NCI-H2227 treated with DMSO at 0.1 percent for 48 hours (cell line): Measurements from ENCODE around the gene RREB1.
"Not testable (repeated sequence)": the region's sequence is repeated elsewhere in the genome, so short reads cannot be mapped to it uniquely, and the experiment has no call there.

Experiments used
- DNase-seq: peaks from one replicate; lab custom pipeline; 2025; lab: John Stamatoyannopoulos, UW

Gene RREB1

DNA sequence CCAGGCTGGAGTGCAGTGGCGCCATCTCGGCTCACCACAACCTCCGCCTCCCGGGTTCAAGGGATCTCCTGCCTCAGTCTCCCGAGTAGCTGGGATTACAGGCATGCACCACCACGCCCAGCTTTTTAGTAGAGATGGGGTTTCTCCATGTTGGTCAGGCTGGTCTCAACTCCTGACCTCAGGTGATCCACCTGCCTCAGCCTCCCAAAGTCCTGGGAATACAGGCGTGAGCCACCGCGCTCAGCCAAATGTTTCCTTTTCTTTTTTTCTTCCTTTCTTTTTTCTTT, 155.7 kb downstream of the RREB1 start:
- DNase-seq = not testable (repeated sequence)

DNA sequence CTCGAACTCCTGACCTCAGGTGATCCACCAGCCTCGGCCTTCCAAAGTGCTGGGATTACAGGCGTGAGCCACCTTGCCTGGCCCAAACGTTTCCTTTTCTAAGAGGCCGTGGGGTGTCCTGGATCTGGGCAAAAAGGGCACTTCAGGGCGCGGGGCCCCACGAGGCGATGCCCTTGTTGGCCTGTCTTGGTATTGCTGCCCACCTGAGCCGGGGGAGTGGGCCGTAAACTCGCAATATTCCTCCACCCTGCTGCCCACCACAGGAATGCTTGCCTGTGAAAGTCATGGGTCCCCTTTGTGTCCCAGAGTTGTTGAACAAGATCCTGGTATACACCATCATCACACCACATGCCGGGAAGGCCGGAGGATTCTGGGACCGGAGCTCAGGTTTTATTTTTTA, 156.3 kb downstream of the RREB1 start:
- DNase-seq = no peak

DNA sequence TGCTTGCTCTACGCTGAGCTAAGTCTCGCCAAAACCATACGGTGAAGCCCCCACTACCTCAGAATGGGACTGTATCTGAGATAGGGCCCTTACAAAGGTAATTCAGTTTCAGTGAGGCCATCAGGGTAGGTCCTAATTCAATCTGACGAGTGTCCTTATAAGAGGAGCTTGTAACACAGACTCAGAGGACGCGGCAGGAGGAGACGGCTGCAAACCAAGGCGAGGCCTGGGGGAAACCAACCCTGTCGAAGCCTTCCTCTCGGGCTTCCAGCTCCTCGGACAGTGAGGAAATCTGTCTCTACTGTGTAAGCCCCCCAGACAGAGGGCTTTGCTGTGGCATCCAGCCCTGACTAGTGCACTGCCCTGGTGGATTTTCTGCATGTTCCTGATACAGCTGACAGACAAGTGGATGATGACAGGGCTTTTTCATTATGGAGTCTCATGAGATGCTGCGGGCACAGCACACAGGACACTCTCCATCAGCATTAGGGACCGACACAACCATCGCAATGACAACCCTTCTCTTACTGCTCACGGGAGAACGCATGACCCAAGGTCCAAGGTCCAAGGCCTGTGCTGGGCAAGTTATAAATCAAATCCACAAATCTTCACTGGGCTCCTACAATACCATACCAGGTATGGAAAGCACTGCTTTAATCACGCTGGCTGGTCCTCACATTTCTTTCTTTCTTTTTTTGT, 157.1 kb downstream of the RREB1 start:
- DNase-seq = no peak

DNA sequence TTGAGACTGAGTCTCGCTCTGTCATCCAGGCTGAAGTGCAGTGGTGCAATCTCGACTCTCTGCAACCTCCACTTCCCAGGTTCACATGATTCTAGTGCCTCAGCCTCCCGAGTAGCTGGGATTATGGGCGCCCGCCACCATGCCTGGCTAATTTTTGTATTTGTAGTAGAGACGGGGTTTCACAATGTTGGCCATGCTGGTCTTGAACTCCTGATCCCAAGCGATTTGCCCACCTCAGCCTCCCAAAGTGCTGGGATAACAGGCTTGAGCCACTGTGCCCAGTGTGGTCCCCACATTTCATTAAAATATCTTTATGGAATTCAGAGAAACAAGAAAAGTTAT, 157.6 kb downstream of the RREB1 start:
- DNase-seq = not testable (repeated sequence)

DNA sequence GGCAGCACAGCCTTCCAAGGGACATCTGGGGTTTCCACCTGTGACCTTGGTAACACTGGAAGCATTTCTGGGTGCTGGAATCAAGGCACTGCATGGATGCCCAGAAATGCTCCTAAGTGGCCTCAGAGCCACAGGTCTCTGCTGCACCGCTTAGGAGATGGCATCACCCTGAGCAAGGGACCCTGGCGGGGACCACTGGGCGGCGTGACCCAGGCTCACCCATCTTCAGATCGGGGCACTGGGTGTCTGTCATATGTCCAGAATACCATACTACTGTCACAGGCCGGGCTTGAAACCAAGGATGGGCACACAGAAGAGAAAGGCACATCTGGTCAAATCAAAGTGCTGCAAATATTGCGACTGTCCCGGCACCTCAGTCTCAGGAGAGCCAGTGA, 159.3 kb downstream of the RREB1 start:
- no peak for DNase-seq

DNA sequence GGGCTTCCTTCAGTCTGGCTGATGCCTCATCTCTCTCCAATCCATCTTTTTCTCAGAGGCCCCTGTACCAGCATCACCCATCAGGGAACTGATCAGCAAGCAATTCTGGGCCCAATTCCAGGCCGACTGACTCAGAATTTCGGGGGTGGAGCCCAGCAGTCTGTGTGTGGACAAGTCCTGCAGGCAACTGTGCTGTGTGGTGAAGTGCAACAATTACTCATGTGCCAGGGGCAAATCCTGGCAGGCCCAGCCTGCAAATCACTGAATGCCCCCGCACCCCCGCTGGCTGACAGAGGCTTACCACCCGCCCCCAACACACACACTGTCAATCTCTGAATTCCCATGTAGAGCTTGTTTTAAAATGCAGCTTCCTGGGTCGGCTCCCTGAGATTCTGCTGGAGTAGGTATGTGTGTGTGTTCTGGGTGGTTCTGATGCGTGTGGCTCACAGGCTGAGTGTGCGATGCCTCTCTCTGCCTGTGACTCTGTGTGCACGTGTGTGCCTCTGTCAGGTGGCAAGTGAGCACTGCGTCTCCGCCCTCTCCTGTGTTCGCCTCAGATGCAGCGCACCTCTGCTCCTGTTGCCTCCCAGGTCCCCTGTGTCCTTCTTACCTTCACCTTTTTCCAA, 159.8 kb downstream of the RREB1 start:
- no peak for DNase-seq

DNA sequence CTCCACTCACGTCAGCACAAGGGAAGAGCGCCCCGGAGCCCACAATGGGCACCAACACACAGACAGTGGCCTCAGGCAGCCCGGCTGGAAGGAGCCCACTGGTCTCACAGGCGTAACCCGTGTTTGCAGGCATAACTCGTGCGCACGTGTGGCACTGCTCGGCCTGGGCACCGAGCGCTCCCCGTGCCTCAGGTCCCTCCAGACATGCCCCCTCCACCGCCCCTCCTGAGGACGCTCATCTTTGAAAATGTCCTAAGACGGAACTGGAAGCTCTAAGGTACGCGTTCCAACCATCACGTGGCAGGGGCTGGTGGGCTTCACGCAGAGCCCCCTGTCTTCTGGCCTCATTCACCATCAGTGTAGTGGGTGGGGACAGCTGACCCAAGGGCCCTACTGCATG, 160.6 kb downstream of the RREB1 start:
- DNase-seq = no peak

DNA sequence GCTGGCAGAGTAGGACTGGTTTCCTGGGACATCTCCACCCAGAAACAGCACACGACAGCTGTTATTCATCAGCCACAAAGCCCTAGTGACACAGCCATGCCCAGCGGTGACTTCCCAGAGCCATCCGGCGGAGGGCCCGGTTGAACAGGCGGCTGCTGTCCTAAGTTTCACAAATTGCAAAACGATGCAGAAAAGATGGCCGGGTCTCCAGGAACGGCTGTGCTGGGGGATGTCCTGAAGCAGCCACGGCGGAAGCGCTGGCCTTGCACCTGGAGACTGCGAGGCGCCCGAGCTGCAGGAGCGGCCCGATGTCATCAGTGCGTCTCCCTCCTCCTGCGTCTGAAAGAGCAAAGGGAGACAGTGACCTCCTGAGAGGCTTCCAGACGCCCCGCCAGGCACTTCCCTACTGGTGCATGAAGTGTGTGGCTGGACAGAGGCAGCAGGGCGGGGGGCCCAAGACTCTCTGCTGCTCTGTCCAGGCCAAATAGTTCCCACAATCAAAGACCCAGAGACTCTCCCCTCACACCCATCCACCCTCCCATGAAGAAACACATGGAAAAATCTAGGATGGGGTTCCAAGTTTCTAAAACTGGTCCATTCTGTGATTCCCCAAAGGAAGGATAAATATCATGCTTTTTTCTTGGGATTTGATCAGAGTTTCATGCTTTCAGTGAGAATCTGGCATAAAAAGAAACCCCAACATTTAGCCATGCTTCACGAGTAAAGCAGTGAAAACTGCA, 161.2 kb downstream of the RREB1 start:
- DNase-seq = no peak

DNA sequence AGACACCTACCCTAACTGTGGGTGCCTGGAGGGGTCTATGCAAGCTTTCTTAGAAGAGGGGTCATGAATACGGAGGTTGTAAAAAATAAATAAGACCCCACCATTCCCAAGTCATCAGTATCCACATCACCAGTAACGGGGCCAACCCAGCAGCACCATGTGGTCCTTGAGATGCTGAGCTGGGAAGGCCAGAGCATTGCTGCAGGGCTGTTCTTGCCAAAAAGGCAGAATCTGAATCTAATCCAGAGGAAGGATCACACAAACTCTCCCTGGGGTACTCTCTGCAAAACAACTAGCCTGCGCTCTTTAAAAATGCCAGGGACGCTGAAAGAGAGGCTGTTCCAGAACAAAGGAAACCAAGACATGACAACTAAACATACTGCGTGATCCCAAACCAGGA, 162.1 kb downstream of the RREB1 start:
- DNase-seq = no peak

DNA sequence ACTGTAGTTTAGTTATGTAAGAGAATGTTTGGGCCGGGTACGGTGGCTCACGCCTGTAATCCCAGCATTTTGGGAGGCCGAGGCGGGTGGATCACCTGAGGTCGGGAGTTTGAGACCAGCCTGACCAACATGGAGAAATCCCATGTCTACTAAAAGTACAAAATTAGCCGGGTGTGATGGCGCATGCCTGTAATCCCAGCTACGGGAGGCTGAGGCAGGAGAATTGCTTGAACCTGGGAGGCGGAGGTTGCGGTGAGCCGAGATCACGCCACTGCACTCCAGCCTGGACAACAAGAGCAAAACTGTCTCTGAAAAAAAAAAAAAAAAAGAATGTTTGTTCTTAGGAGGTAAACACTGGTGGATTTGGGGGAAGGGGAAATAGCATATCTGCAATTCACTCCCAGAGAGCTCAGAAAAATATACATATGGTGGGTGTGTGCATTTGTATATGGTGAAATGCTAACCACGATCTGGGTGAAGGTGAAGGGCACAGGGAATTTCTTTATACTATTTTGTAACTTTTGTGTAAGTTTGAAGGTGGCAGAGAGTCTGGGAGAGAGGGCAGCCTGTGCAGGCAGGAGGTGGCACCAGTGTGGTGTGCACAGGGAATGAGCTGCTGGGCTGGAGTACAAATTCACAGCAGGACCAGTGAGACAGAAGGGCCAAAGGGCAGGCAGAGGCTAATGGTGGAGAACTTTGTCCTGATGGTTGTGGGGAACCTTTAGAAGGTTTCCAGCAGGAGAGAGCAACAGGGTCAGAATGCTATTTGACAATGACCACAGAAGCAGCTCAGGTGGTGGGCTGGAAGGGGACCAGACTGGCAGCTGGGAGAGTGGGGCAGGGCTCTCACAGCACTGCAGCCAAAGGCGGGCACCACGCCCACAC, 162.8 kb downstream of the RREB1 start:
- DNase-seq = no peak

DNA sequence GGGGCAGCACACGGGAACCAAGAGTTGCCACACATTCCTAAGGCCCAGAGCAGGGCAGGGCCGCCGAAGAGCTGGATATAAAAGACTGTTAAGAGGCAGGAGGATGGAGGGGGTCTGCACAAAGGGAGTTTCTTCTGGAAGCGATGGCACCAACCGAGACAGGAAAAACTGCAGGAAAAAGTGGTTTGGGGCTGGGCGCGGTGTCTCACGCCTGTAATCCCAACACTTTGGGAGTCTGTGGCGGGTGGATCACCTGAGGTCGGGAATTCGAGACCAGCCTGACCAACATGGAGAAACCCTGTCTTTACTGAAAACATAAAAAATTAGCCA, 163.4 kb downstream of the RREB1 start:
- no peak for DNase-seq

DNA sequence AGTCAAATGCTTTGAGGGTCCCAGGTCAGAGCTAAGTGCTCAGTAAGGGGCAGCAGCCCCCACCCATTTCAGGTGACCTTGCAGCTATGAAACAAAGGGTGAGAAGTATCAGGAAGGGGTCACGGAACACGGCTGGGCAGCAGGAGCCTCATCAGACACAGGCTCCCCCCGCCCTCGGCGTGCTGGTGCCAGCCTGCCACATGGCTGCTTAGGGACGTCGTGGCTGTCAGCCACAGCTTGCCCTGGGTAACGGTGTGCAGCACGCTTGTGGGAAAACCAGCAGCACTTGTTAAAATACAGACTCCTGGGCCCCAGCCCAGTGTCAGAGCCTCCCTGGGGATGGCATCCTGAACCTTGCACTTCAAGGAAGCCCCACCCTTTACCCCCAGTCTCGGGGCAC, 165.9 kb downstream of the RREB1 start:
- DNase-seq = no peak

DNA sequence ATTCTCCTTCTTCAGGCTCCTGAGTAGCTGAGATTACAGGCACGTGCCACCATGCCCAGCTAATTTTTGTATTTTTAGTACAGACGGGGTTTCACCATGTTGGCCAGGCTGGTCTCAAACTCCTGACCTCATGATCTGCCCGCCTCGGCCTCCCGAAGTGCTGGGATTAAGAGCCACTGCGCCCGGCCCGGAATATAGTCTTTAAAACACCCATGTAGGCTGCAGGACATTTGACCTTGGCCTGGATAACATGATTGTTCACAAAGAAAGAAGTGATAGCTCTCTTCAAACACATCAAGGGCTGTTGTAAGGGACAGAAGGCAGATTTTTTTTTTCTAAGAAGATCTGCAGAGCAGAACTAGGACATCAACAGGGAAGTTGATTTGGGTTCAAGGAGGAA, 166.8 kb downstream of the RREB1 start:
- DNase-seq = not testable (repeated sequence)

DNA sequence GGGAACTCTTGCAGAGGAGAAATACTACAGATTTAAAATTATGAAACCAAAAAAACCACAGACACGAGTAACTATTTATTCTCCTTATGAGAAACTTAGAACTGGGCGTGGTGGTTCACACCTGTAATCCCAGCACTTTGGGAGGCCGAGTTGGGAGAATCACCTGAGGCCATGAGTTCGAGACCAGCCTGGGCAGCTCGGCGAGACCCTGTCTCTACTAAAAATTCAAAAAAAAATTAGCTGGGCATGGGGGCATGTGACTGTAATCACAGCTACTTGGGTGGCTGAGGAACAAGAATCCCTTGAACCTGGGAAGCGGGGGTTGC, 168.4 kb downstream of the RREB1 start:
- DNase-seq = no peak

DNA sequence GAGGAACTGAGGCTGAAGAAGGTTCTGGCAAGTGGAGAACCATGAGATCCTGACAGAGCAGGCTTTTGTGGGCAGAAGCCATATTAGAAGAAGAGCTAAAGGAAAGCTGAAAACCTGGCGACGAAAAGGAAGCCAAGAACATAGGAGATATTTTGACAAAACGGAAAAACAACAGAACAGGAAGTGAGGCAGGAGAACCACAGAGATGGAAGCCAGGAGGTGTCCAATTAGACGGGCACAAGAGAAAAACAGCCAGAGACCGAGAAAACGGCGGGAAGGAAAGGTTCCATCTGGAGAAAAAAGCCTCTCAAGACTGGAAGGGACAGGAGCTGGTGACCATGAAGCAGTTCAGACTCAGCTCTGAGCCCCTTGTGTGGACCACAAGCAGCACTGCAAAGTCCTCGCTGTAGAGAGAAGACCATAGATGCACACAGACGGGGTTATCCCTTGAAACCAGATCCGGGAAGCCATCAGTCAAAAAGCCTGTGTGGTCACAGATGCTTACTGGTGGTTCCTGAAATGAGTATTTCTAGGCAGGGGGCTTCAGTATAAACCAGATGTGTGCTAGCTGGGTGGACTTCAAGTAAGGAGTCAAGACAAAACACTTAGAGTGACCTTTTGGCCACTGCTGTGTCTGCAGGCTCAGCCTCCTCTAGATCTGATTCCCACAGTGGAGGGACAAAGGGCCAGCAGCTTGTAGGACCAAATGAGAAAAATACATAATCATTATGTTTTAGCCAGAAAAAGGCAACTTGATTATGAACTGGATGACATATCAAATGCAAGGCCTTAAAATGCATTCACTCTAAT, 174.5 kb downstream of the RREB1 start:
- DNase-seq = no peak

DNA sequence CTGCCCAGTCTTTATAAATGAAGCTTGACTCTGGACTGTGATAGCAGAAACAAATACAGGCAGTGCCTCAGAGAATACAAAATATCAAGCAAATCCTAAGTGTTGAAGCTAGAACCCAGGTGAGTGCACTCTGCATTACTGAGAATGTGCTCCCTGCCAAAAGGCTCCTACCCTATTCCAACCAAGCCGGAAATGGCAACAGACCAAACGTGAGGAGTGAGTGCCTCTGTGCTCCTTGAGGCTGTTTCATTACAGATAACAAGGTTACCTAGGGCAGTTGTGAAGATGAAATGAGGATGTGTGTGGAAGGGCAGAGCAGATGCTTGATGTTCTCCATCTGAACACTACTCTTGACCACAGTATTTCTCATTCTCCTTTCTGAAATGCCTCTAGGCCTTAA, 175.9 kb downstream of the RREB1 start:
- DNase-seq = no peak

DNA sequence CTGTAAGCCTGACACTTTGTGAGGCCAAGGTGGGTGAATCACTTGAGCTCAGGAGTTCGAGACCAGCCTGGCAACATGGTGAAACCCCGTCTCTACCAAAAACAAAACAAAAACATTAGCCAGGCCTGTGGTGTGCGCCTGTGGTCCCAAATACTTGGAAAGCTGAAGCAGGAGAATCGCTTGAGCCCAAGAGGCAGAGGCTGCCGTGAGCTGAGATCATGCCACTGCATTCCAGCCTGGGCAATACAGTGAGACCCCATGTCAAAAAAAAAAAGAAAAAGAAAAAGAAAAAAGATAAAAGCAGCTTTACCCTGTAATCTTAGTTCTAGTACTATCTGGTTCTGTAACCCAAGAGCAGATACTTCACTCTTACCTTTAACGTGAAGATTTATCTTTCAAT, 177.7 kb downstream of the RREB1 start:
- no peak for DNase-seq

DNA sequence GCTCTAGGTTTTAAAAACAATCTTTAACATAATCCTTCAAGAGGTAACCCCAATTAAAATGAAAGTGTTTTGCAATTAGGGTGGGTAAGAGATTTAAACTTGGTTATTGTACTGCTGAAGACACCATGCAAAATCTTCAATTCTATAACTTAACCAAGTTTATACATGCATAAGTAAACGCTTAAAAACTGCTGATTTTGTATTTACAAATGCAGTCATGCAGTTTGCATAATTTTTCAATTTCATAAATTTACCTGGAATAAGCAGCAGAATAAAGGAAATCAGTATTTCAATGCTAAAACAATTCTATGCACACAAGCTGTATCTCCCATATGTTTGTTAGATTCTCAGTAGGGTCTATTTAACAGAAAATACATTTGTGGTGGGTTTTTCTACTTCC, 182.3 kb downstream of the RREB1 start:
- DNase-seq = no peak

DNA sequence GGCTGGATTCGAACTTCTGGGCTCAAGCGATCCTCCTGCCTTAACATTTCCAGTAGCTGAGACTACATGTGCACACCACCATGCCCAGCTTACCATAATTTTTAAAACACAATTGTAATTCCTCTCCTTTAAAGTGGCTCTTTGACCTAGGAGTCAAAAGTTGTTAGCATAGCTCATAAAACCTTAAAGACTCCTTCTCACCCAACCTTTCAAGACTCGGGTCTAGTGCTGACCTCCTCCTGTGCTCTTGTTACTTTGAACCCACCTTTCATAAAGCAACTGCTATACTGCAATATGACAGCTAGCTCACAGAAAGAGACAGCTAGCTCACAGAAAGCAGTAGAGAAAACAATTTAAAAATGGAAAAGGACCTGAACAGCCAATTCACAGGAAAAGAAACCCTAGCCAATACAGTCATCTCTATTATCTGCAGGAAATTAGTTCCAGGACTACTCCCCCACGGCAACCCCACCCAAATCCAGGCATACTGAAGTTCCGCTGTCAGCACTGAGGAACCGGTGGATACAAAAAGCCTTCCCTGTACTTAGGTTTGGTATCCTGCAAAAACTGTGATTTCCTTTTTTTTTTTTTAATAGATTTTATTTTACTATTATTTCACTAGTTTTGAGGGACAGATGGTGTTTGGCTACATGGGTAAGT, 185.0 kb downstream of the RREB1 start:
- DNase-seq = no peak

DNA sequence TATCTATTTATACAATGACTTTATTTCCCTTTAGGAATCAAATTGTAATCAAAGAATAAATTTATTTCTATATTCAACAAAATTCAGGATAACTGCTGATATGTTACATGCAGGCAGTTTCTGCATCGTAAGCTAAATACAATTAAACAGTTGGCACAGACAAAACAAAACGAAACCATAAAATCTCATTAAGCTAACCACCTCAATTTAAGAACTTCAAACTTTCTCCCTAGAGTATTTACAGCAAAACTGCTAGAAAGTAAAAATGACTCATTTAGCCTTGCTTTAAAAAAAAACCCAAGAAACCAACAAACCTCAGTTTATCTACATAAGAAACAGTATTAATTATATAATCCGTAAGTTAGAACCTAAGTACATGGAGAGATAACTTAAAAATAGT, 188.2 kb downstream of the RREB1 start:
- DNase-seq = no peak

DNA sequence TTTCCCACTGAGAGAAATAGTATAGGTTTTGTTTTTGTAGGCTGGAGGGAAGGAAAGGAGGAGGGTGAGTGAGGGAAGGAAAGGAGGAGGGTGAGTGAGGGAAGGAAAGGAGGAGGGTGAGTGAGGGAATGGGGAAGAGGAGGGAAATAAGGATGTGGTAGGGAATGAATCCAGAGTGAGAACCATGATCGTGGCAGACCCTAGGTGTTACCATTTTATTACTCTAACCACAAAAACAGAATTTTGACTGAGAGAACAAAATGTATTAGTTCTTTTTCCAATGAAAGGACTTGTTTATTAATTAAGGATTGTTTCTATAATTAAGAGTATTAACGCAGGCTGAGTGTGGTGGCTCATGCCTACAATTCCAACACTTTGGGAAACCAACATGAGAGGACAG, 188.8 kb downstream of the RREB1 start:
- no peak for DNase-seq

DNA sequence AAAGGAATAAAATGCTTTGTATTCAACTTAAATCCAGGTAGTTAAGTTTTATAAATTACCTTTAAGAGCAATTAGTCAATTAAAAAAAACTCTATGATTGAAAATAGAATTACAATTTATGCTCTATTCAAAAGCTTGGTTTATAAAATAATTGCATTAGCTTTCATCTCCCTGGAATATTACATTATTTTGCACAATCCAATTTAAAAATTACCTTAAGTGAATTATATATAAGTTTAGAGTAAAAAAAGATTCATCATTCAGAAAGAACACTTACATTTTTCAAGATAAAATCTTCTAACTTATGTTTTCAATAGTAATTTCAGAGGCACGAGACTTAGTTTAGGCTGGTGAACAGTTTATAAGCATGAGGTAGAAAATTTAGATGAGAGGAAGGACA, 190.4 kb downstream of the RREB1 start:
- DNase-seq = no peak
